SHP77 (cell line): Measurements from ENCODE around the gene F10.
"Not testable (repeated sequence)": the region's sequence is repeated elsewhere in the genome, so short reads cannot be mapped to it uniquely, and the experiment has no call there.

Experiments
- DNase-seq, 2 experiments: peaks; one replicate each; lab custom pipeline; 2025; lab: John Stamatoyannopoulos, UW

F10 gene

DNA sequence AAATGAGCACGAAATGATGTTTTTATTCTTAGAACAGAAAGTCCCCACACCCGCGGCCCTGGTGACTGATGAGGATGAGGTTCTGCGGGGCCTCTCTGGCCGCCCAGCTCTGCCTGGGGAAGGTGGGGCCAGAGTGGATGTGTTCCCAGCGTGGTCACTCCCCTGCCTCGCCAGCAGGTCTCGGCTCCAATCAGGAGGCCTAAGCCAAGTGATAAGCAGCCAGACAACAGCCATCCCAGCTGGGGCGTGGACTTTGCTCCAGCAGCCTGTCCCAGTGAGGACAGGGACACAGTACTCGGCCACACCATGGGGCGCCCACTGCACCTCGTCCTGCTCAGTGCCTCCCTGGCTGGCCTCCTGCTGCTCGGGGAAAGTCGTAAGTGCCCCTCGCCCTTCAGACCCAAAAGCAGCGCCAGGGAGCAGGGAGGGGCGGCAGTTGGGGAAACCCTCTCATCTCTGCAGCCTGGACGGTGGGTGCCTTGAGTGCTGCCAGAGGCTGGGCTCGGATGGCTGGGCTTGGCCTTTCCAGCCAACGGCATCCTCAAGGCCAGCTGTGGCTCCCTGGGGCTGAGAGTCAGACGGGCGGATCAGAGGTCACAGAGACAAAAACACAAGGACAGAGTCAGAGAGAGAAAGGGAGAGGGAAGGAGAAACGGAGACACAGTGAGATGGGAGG, at the start of gene F10:
Gene F10, plus strand, starts transcription at position 250 of the 676 bp plus-strand sequence. Its CDS starts 57 bp downstream, at position 307.
- DNase-seq = no peak

DNA sequence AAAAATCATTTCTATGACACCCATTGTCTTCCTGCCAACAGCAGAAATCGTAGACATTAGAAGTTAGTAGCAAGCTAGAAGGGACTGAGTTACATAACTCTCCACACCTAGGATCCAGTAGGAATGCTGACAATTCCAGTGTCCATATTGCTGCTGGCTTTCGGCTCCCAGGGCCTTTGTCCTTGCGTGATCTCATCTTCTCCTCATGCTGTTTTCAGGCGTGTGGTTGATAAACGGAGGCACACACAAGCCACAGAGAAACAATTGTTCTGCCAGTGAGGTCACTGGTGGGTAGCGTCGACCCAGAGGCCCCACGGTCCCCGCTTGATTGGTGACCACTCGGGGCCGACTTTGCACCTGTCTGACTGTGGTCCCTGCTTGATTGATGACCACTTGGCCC, 48.7 kb upstream of the F10 start:
- DNase-seq = no peak

DNA sequence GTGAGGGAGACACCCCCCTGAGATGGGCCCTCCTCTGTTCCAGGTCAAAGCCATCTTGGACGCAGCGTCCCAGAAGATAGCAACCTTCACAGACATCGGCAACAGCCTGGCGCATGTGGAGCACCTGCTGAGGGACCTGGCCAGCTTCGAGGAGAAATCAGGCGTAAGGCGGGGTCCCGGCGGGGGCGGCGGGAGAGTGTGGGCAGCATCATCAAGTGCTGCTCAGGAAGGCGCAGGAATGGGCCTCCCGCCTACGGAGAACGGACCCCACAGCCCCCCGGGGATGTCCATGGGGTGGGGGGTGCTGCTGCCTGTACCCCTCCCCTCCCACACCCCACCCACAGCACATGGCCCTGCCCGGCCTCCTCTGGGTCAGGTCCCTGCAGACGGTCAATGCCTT, 48.2 kb upstream of the F10 start:
- no peak for DNase-seq

DNA sequence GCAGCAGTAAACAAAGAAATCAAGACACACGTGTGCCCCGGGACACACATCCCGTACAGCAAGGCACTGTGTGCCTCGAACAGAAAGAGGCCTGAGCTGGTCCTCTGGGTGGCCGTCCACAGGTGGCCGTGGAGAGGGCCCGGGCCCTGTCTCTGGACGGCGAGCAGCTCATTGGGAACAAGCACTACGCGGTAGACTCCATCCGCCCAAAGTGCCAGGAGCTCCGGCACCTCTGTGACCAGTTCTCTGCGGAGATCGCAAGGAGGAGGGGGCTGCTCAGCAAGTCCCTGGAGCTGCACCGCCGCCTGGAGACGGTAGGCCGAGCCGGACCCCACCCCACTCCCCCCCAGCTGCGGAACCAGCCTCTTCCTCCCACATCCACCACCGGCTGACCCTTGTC, 47.7 kb upstream of the F10 start:
- DNase-seq = no peak

DNA sequence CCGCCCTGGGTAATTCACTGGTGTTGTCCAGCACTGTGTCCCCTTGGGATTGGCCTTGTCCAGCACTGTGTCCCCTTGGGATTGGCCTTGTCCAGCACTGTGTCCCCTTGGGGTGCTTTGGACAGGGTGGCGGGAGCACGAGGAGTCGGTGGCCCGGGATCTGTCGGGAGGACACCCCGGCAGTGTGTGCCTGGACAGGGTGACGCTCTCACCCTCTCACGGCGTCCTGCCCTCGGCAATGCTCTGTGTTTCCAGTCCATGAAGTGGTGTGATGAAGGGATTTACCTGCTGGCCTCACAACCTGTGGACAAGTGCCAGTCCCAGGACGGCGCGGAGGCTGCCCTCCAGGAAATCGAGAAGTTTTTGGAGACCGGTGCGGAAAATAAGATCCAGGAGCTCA, 46.9 kb upstream of the F10 start:
- DNase-seq = no peak

DNA sequence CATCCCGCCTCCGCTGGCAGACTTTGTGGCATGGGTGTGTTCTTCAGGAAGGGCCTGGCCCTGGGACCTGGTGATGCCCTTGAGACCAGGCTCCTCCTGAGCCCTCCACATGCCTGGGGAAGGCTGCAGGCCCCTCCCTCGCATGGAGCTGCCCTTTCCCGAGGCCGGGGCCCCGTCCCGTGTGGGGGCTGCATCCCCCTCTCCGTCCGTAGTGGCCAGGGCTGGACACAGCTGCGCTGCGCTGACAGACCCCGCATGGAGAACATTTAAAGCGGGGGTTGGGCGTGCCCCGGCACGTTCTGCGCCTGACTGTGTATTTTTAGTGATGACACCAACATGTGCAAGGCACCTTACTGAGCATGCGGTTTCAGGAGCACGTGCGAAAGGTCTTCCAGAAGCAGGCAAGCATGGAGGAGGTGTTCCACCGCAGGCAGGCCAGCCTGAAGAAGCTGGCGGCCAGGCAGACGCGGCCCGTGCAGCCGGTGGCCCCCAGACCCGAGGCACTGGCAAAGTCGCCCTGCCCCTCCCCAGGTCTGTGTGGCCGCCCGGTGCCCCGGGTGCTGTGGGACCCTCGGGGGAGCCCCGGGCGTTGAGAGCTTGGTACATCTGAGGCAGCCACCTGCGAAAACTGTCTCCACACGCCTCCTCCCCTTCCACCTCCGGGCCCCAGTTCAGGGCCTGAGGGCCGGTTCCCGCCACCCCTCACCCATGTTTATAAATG, 45.8 kb upstream of the F10 start:
- no peak for DNase-seq

DNA sequence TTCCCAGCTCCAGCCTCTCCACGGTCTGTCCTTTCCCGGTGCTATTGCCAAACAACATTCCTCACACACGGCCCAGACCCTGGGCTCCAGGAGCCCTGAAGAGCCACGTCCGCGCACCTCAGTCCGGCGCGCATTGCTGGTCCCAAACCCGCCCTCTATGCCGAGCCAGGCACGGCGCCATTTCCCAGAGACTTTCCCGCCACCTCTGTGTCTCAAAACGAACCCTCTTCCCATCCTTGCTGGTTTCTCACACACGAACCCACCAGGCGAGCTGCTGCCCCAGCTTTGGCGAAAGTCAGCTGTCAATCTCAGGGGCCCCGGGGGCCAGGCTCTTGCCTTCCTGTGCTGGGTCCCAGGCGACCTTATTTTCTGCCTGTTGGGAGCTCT, 45.0 kb upstream of the F10 start:
- no peak for DNase-seq

DNA sequence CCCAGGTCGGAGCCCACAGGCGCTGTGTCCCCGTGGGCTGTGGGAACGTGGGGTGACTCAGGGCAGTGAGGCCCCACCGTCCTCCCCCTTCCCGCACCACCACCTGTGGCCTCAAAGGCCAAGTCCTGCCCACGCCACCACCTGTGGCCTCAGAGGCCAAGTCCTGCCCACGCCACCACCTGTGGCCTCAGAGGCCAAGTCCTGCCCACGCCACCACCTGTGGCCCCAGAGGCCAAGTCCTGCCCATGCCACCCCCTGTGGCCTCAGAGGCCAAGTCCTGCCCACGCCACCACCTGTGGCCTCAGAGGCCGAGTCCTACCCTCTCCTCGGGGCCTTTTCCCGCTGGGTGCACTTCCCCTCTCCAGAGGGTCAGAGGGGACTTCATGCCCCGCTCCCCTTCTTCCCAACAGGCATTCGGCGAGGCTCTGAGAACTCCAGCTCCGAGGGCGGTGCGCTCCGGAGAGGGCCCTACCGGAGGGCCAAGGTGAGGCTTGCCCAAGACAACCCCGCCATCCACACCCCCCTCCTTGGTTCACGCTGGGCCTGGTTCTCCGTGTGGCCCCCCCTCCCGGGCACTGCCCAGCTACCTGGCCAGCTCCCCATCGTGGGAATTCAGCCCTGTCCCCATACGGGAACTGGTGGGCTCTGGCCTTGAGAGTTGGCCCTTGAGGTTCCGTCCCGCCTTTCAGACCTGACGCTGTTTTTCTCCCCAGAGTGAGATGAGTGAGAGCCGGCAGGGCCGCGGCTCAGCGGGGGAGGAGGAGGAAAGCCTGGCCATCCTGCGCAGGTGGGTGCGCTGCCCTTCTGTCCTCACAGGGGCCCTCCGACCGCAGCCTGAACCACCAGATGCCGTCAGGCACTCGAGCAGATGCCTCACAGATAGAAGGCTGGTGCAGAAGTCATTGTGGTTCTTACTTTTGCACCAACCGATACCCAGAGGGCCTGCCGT, 44.4 kb upstream of the F10 start:
- DNase-seq = no peak

DNA sequence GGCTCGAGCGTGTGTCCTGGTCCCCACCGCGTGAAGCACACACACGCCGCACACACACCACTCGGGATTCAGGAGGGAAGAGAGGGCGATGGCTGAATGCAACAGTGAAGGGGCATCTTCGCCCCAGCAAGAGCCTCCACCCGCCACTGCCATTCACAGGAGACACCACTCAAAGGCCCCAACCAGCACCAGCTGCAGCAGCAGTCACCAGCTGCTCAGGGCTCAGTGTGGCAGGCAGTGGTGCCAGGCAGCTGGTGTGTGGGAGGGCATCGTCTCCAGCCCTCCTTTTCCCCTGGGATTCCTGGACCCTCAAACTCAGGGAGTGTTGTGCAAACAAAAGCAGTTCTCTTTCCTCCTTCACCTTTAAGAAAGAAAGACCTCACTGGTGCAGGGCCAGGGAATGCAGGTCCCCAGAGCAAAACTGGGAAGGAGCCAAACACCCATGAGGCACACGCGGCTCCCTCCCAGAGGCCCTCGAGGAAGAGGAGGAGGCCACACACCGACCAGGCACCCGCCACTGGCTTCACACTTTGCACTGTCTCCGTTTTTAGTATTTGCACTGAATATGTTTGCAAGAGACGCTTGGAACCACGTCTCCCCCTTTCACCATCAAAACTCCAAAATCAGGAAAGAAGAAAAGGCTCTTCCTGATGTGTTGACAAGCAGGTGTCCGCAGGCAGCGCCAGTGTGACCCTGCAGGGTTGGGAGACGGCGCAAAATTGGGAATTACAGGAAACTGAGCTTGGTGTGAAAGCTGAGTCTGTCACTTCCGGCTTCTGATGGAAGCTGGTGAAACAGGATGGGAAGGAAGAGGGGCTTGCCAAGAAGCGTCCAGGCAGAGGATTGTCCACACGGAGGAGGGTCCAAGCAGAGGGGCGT, 43.5 kb upstream of the F10 start:
- no peak for DNase-seq

DNA sequence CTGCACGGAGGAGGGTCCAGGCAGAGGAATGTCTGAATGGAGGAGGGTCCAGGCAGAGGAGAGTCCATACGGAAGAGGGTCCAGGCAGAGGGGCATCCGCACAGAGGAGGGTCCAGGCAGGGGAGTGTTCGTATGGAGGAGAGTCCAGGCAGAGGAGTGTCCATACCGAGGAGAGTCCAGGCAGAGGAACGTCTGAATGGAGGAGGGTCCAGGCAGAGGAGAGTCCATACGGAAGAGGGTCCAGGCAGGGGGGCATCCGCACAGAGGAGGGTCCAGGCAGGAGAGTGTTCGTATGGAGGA, 42.9 kb upstream of the F10 start:
- DNase-seq = not testable (repeated sequence)

DNA sequence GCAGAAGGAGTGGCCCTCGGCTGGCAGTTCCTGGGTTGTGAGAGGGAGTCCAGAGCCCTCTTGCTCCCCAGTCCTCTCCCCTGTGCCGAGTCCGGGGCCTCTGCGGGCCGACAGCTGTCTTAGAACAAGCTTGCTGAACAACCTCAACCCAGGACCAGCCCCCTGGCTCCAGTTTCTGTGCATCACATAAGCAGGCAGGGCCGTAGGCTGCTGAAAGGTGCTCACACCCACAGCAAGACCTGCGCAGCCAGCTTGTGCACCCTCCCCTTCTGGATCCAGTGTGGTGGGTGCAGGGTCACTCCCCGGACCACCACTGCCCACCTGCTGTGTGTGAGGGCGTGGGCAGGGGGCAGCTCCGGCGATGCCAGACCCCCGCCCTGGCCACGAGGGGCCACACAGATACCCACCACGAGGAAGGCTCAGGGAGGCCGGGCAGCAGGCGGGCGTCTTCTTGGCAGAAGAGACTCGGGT, 42.2 kb upstream of the F10 start:
- DNase-seq = no peak

DNA sequence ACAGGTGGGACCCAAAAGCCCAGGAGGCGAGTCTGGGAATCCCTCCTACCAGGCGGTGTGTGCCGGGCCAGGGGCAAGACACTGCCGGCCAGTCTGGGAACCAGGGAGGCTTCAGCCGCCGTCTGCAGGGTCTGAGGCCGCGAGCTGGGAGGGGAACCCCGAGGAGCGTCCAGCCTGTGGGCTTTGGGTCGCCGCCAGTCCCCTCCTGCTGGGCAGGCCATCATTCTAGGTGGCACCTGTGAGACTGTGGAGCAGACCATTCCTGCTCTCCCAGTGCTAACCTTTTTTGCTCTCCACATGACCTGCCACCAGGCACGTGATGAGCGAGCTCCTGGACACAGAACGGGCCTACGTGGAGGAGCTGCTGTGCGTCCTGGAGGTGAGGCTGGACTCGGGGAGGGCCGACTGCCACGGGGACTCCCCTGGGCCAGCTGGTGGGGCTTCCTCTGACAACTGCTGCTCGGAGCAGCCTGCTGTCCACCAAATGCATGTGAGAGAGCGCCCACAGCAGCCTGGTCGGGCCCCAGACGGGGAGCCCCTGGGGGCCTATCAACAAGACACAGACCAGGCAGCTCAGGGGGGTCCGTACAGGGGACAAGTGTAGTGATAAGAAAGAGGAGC, 41.6 kb upstream of the F10 start:
- no peak for DNase-seq

DNA sequence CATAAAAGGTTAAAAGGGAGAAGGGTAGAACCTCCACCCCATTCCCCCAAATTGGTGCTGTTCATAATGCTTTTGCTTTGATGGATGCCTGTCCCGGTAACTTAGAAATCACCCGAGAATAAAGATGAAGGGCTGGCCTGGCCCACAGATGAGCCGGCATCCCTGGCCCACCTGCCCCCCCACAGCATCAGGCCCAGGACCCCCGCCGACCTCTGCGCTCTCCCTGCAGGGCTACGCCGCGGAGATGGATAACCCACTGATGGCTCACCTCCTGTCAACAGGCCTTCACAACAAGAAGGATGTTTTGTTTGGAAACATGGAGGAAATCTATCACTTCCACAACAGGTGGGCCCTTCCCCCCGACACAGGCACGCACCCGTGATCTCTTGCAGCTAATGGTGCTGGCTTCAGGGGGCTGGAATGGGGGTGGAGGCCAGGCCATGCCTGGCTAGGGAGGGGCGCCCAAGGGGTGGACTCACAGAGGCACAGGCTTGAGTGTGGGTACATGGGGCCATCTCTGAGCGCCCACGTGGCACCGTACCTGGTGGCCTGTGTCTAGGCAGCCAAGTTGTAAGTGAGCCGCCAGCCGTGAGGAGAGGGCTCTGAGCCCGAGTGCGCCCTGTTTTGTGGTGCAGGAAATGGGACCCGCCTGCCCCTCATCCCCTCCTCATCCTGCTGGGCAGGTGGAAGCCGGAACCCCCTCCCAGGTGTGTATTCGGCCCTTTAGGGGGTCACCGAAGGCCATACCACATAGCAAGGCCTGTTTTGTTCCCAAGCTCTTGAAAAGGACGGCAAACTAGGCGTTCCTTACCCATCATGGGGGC, 40.2 kb upstream of the F10 start:
- no peak for DNase-seq

DNA sequence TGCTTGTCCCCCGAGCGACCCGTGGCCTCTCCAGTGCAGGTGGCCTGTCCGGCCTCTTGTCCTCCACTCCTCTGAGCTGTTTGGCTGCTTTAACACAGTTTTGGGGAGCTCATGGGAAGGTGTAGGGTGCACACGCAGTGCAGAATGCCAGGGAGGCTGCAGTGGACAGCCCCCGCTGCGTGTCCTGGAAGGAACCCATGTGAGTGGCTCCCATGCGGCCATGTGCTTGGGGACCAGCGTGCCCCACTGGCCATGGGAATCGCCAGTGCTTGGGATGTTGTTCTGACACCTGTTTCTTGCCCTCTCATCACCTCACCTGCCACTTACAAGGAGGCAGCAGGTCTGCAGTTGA, 39.6 kb upstream of the F10 start:
- DNase-seq = no peak

DNA sequence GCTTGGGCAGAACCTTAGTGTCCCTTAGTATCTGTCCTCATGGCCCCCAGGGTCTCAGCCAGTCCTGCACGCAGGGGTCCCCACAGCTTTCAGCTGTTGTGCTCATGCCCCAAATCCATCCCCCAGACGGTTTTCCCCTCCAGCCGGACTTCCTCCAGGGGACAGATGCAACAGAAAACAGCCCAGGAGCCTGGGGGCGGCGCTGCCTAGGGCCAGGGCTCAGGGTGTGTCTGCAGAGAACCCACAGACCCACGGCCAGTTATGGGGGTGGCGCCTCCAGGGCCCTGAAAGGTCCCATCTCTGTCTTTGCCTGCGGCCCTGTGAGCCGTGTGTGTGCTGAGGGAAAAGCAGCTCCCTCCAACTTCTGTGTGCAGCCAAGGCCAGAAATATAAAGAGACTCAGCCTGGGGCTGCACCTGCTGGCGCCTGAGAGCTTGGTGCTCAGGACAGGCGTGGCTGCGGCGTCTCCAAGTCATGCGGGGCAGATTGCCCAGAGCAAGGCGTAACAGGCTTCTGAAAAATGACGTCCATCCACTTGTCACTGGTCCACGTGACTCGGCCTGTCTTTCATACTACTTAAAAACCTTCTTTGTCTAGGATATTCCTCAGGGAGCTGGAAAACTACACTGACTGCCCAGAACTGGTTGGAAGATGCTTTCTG, 39.1 kb upstream of the F10 start:
- DNase-seq = no peak

DNA sequence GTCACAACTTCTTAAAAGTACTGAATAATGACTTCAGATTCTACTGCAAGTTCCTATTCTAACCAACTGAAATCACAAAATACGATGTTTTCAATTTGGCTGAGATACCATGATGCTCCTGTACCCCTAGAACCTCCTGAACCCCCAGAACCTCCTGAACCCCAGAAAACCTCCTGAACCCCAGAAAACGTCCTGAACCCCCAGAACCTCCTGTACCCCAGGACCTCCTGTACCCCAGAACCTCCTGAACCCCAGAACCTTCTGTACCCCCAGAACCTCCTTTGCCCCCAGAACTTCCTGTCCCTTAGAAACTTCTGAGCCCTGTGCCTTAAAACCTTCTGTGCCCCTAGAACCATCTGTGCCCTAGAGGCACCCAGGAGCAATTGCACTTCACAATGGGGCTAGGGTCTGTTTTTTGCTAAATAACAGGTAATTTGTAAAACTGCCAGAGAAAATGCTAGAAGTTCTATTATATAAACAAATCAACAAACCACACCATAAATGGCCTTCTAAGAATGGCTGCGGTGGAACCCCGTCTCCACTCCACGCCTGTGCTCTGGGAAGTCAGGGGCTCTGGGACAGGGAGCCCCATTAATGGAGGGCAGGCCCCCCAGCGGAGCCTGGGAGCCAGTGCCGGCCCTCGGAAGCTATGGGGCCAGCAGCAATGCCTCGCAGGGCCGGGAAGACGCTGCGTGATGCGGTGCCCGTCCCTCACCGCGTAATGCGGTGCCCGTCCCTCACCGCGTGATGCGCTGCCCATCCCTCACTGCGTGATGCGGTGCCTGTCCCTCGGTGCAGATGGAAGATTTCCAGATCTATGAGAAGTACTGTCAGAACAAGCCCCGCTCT, 38.3 kb upstream of the F10 start:
- DNase-seq = no peak

DNA sequence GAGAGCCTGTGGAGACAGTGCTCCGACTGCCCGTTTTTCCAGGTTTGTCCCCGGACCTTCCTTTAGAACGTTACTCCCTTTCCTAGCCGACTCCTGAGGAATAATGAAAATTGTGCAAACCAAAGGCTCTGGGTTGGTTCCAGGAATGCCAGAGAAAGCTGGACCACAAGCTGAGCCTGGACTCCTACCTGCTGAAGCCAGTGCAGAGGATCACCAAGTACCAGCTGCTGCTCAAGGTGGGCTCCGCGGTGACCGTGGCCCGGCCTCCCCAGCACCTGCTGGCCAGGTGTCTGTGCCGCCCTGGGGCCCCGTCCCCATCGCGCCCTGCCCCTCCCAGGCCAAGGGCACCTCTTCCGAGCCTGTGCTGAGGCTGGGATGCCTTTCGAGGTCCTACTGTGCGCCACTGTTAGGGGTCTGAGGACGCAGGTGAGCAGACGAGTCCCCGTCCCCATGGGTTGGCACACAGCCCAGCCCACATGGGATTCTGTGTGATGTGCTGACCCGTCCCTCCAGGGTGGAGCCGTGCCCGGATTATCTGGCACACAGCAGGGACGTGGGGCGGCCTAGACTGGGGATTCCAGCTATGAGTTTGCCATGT, 37.6 kb upstream of the F10 start:
- no peak for DNase-seq

DNA sequence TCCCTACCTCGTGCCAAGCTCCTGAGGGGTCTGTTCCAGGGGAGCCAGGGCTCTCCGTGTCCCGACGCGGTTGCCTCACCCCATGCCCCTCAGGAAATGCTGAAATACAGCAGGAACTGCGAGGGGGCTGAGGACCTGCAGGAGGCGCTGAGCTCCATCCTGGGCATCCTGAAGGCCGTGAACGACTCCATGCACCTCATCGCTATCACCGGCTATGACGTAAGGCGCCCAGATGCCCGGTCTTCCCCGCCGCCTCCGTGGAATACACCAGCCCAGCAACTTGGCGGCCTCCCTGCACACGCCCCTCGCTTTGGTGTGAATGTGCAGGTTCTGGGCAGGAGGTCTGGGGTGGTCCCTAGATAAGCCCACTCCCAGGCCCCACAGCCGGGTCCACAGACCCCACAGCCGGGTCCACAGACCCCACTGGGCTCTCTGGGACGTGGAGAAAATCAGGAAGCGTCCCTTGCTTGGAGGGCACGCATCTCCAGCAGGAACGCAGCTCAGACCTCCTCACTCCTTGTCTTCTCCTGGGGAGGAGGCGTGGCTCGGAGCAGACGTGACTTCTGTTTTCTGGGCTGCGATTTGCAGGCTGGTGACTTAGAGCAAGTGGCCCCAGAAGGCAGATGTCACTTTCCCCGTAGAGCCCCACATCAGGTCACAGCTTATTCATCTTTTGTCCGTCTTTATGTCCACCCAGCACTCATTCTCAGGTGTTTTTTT, 36.4 kb upstream of the F10 start:
- DNase-seq = no peak
